Measurements from ENCODE around the gene SAA1.

GRCh38 chr11:18317551-18317950 is 51.5 kb downstream of the SAA1 start:
- TF ChIP-seq CTCF (conservative IDR thresholded peaks at IDR 0.05) (no peak), ZFX (IDR thresholded peaks at IDR 0.05) (no peak)

All from C4-2B (cell line).